H9 (cell line): ENCODE measurements around the gene FBXO21. TPM values are rescaled to one million over a fixed set of nuclear protein-coding genes. Genes with fewer than 3 reads are reported as not detected.
"Not testable (repeated sequence)": the region's sequence is repeated elsewhere in the genome, so short reads cannot be mapped to it uniquely, and the experiment has no call there.

Experiments used
- DNase-seq: peaks from one replicate; pipeline ENCODE4 v3.0.0-alpha.2; 2017
- H2AFZ ChIP-seq: one replicate; pipeline ENCODE4 v1.6.1; 2013; ENCODE audit warnings: mild to moderate bottlenecking, low read length, control low read depth, moderate library complexity
- H2AK5ac ChIP-seq: 2 replicates; pipeline ENCODE4 v1.6.1; 2013; ENCODE audit warnings: low read length, control low read depth, mixed read lengths; ENCODE audit not compliant: insufficient read length
- H2BK120ac ChIP-seq: one replicate; pipeline ENCODE4 v1.6.1; 2013; ENCODE audit warnings: low read depth, mild to moderate bottlenecking, low read length, control low read depth, inconsistent platforms; ENCODE audit not compliant: poor library complexity, severe bottlenecking
- H2BK12ac ChIP-seq: 2 replicates; pipeline ENCODE4 v1.6.1; 2013; ENCODE audit warnings: low read length, control low read depth, mixed read lengths, low read depth; ENCODE audit not compliant: insufficient read length
- H2BK15ac ChIP-seq: 2 replicates; pipeline ENCODE4 v1.6.1; 2013; ENCODE audit warnings: low read depth, low read length, control low read depth
- H2BK20ac ChIP-seq: one replicate; pipeline ENCODE4 v1.6.1; 2013; ENCODE audit warnings: low read depth, mild to moderate bottlenecking, low read length, control low read depth, inconsistent platforms; ENCODE audit not compliant: poor library complexity, severe bottlenecking
- H2BK5ac ChIP-seq: 2 replicates; pipeline ENCODE4 v1.6.1; 2013; ENCODE audit warnings: low read length, control low read depth, mixed read lengths; ENCODE audit not compliant: insufficient read length
- H3K14ac ChIP-seq: 2 replicates; pipeline ENCODE4 v1.6.1; 2013; ENCODE audit warnings: low read length, control low read depth; ENCODE audit not compliant: insufficient read depth
- H3K18ac ChIP-seq: 2 replicates; pipeline ENCODE4 v1.6.1; 2013; ENCODE audit warnings: low read depth, mild to moderate bottlenecking, mixed read lengths, low read length, control low read depth; ENCODE audit not compliant: insufficient read length
- H3K23ac ChIP-seq: 2 replicates; pipeline ENCODE4 v1.6.1; 2013; ENCODE audit warnings: low read length, control low read depth, mixed read lengths, low read depth; ENCODE audit not compliant: insufficient read length
- H3K23me2 ChIP-seq: 2 replicates; pipeline ENCODE4 v1.6.1; 2013; ENCODE audit warnings: low read depth, mild to moderate bottlenecking, mixed read lengths, low read length, control low read depth; ENCODE audit not compliant: insufficient read length, poor library complexity, severe bottlenecking
- H3K27ac ChIP-seq: 2 replicates; pipeline ENCODE4 v1.5.1; 2013; ENCODE audit warnings: low read length, control low read depth, mixed read lengths, low read depth; ENCODE audit not compliant: insufficient read length
- H3K27me3 ChIP-seq: 2 replicates; pipeline ENCODE4 v1.6.1; 2013; ENCODE audit warnings: low read length, control low read depth, inconsistent platforms; ENCODE audit not compliant: insufficient read depth
- H3K4ac ChIP-seq: 2 replicates; pipeline ENCODE4 v1.6.1; 2013; ENCODE audit warnings: low read depth, mild to moderate bottlenecking, control low read depth, inconsistent platforms, low read length, moderate library complexity
- H3K4me1 ChIP-seq: 2 replicates; pipeline ENCODE4 v1.6.1; 2013; ENCODE audit warnings: low read length, control low read depth, inconsistent platforms; ENCODE audit not compliant: insufficient read depth
- H3K4me2 ChIP-seq: 2 replicates; pipeline ENCODE4 v1.6.1; 2013; ENCODE audit warnings: low read length, control low read depth, mixed read lengths; ENCODE audit not compliant: insufficient read length, insufficient read depth
- H3K56ac ChIP-seq: 2 replicates; pipeline ENCODE4 v1.6.1; 2013; ENCODE audit warnings: low read depth, mild to moderate bottlenecking, mixed read lengths, low read length, control low read depth; ENCODE audit not compliant: insufficient read length
- H3K79me1 ChIP-seq: 2 replicates; pipeline ENCODE4 v1.6.1; 2013; ENCODE audit warnings: low read depth, mild to moderate bottlenecking, moderate library complexity, low read length, control low read depth, inconsistent platforms; ENCODE audit not compliant: insufficient read depth, poor library complexity, severe bottlenecking
- H3K79me2 ChIP-seq: 2 replicates; pipeline ENCODE4 v1.6.1; 2013; ENCODE audit warnings: low read length, control low read depth, inconsistent platforms; ENCODE audit not compliant: insufficient read depth
- H3K9ac ChIP-seq: 2 replicates; pipeline ENCODE4 v1.6.1; 2013; ENCODE audit warnings: low read length, control low read depth, mixed read lengths; ENCODE audit not compliant: insufficient read length; ENCODE audit errors: extremely low read depth
- H3K9me3 ChIP-seq: one replicate; pipeline ENCODE4 v1.6.1; 2013; ENCODE audit warnings: low read depth, low read length, inconsistent platforms; ENCODE audit not compliant: control insufficient read depth
- H3T11ph ChIP-seq: one replicate; pipeline ENCODE4 v1.6.1; 2013; ENCODE audit warnings: mild to moderate bottlenecking, low read length, control low read depth, inconsistent platforms
- H4K20me1 ChIP-seq: one replicate; pipeline ENCODE4 v1.6.1; 2013; ENCODE audit not compliant: control insufficient read depth, insufficient read length, insufficient read depth
- H4K5ac ChIP-seq: 2 replicates; pipeline ENCODE4 v1.6.1; 2013; ENCODE audit warnings: low read depth, mild to moderate bottlenecking, mixed read lengths, low read length, control low read depth; ENCODE audit not compliant: insufficient read length
- H4K8ac ChIP-seq: replicated peaks from 2 replicates; pipeline ENCODE4 v1.6.1; 2013; ENCODE audit warnings: low read length, control low read depth, mixed read lengths, low read depth; ENCODE audit not compliant: insufficient read length
- H4K91ac ChIP-seq: 2 replicates; pipeline ENCODE4 v1.6.1; 2013; ENCODE audit warnings: low read depth, mild to moderate bottlenecking, moderate library complexity, mixed read lengths, low read length, control low read depth; ENCODE audit not compliant: insufficient read length
- H3K27ac Mint-ChIP-seq, 3 experiments: 2 replicates in 2 of 3; 3 replicates in 1 of 3; pipeline ENCODE4 v1.8.0; 2020 to 2021; ENCODE audit warnings: mixed read lengths in 3 of 3, mild to moderate bottlenecking in 1 of 3, moderate library complexity in 1 of 3
- H3K27me3 Mint-ChIP-seq: 2 replicates; pipeline ENCODE4 v1.8.0; 2021; ENCODE audit warnings: low read depth, mild to moderate bottlenecking, moderate library complexity, mixed read lengths
- H3K36me3 Mint-ChIP-seq, 3 experiments: 2 replicates in 2 of 3; 3 replicates in 1 of 3; pipeline ENCODE4 v1.8.0; 2020 to 2021; ENCODE audit warnings: low read depth in 3 of 3, mixed read lengths in 3 of 3; ENCODE audit not compliant: insufficient read depth in 1 of 3
- H3K4me1 Mint-ChIP-seq, 2 experiments: 2 replicates each; pipeline ENCODE4 v1.8.0; 2020; ENCODE audit warnings: mixed read lengths in 2 of 2
- H3K4me3 Mint-ChIP-seq, 2 experiments: 2 replicates in 1 of 2; 3 replicates in 1 of 2; pipeline ENCODE4 v1.8.0; 2020 to 2021; ENCODE audit warnings: mild to moderate bottlenecking in 2 of 2, mixed read lengths in 2 of 2, moderate library complexity in 1 of 2
- H3K9me3 Mint-ChIP-seq, 2 experiments: 2 replicates in 1 of 2; 3 replicates in 1 of 2; pipeline ENCODE4 v1.8.0; 2020; ENCODE audit warnings: mild to moderate bottlenecking in 2 of 2, mixed read lengths in 2 of 2, moderate library complexity in 1 of 2
- WGBS: extraction: QIAGEN DNeasy Blood & Tissue Kit; methylation state at CpG from one replicate; pipeline ENCODE4 v1.1.7; 2013; ENCODE audit warnings: missing lambda C conversion rate, low lambda C conversion rate, mixed read lengths; ENCODE audit not compliant: insufficient read length; ENCODE audit errors: extremely low coverage; 5-methylcytosine and 5-hydroxymethylcytosine counted together
- total RNA-seq: library from RNA; stranded (reverse); gene quantifications from 2 replicates; pipeline ENCODE4 v1.2.1, GENCODE V29; 2021
- TF ChIP-seq, protein P1 (sequence below): fragments of 200-600 bp; sonication (generic); conservative IDR thresholded peaks from 3 replicates; pipeline ENCODE4 v1.8.0; 2021; ENCODE audit warnings: antibody characterized with exemption, mild to moderate bottlenecking

Gene FBXO21
- total RNA-seq, 1 experiment from 2014 or later, result 58.6 TPM

GRCh38 chr12:117202033-117202432 is 11.8 kb upstream of the FBXO21 start:
- H2BK5ac ChIP-seq, result no peak overlapping the region
- H2AK5ac ChIP-seq, result no peak overlapping the region
- H3T11ph ChIP-seq, result no peak overlapping the region
- TF ChIP-seq, protein P1, sequence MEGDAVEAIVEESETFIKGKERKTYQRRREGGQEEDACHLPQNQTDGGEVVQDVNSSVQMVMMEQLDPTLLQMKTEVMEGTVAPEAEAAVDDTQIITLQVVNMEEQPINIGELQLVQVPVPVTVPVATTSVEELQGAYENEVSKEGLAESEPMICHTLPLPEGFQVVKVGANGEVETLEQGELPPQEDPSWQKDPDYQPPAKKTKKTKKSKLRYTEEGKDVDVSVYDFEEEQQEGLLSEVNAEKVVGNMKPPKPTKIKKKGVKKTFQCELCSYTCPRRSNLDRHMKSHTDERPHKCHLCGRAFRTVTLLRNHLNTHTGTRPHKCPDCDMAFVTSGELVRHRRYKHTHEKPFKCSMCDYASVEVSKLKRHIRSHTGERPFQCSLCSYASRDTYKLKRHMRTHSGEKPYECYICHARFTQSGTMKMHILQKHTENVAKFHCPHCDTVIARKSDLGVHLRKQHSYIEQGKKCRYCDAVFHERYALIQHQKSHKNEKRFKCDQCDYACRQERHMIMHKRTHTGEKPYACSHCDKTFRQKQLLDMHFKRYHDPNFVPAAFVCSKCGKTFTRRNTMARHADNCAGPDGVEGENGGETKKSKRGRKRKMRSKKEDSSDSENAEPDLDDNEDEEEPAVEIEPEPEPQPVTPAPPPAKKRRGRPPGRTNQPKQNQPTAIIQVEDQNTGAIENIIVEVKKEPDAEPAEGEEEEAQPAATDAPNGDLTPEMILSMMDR, result no peak
- H3K79me2 ChIP-seq, result no peaks in the 10 kb centered on the region
- H4K20me1 ChIP-seq, result no peaks in the 10 kb centered on the region
- H3K18ac ChIP-seq, result no peak overlapping the region
- no peak overlapping the region for H2AFZ ChIP-seq
- no peak overlapping the region for H3K4me2 ChIP-seq
- H4K5ac ChIP-seq, result no peak overlapping the region
- no peak overlapping the region for H3K27ac ChIP-seq
- no peak overlapping the region for H2BK12ac ChIP-seq
- no peak for DNase-seq
- no peaks in the 10 kb centered on the region for H3K4me1 ChIP-seq
- H3K79me1 ChIP-seq, result no peaks in the 10 kb centered on the region
- Mint-ChIP-seq H3K27me3 (peaks cover 8% of the 10 kb centered on the region), H3K4me1 (peaks cover under 1 to 8% of the 10 kb centered on the region in 2 experiments; a peak in 3 of 4 replicates), H3K36me3 (no peaks in the 10 kb centered on the region; a peak in 1 of 7 replicates), H3K27ac (no peak overlapping the region; a peak in 1 of 7 replicates), H3K4me3 (no peak overlapping the region), H3K9me3 (no peaks in the 10 kb centered on the region; a peak in 1 of 5 replicates)
- no peak overlapping the region for H4K91ac ChIP-seq
- H3K23ac ChIP-seq, result no peak overlapping the region
- WGBS, result no CpG with 5 or more reads among the region's 9 CpGs
- no peaks in the 10 kb centered on the region for H3K9me3 ChIP-seq
- no peak overlapping the region for H3K56ac ChIP-seq
- H2BK15ac ChIP-seq, result no peak overlapping the region
- no peak overlapping the region for H2BK20ac ChIP-seq
- H3K23me2 ChIP-seq, result no peaks in the 10 kb centered on the region
- no peak overlapping the region for H3K4ac ChIP-seq
- no peak overlapping the region for H4K8ac ChIP-seq
- H3K27me3 ChIP-seq, result no peaks in the 10 kb centered on the region
- H3K9ac ChIP-seq, result no peak overlapping the region
- no peak overlapping the region for H3K14ac ChIP-seq
- H2BK120ac ChIP-seq, result no peak overlapping the region

GRCh38 chr12:117199956-117200744 is 9.9 kb upstream of the FBXO21 start:
- not testable (repeated sequence) for H3K4me3 Mint-ChIP-seq, H3K4me2 ChIP-seq, H2BK12ac ChIP-seq, H2BK120ac ChIP-seq, H3K23me2 ChIP-seq, H2AFZ ChIP-seq, H3K14ac ChIP-seq, H3K27ac ChIP-seq, H3K18ac ChIP-seq, H4K5ac ChIP-seq, H3K9me3 Mint-ChIP-seq, H3K4ac ChIP-seq, H2AK5ac ChIP-seq, H2BK15ac ChIP-seq, H3K56ac ChIP-seq, H4K91ac ChIP-seq, H3T11ph ChIP-seq, DNase-seq, H3K79me2 ChIP-seq, H4K20me1 ChIP-seq, H3K27me3 ChIP-seq, H3K79me1 ChIP-seq, H3K4me1 ChIP-seq, H3K4me1 Mint-ChIP-seq, H3K23ac ChIP-seq, H3K9ac ChIP-seq, H3K27ac Mint-ChIP-seq, H3K36me3 Mint-ChIP-seq, H3K9me3 ChIP-seq, H2BK20ac ChIP-seq, H4K8ac ChIP-seq, H2BK5ac ChIP-seq, H3K27me3 Mint-ChIP-seq
- WGBS, result no CpG with 5 or more reads among the region's 8 CpGs
